ENCODE results near the gene BACH1. TPM values are rescaled to one million over a fixed set of nuclear protein-coding genes. Genes with fewer than 3 reads are reported as not detected.

Gene BACH1
- total and polyA plus RNA-seq, 11 donors, result 5.3 to 83.4 (median 36.7) TPM

DNA sequence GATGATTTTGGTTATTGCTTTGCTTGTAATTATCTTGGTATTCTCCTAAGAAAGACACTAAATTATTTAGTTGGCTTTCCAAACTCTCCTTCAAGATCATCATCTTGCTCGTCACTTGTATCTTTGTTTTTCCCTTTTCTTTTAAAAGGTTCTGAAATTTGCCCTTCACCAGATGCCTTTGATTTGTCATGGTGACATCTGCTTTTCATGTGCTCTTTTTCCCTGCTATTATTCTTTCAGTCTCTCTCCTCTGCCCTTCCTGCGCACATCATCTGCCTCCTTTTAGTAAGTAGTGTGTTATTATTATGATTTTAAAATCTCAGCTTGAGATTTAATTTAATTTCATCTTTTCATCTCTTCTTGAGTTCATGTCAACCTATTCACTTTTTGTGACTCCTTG lies 92.1 kb downstream of the BACH1 start:
- Histone ChIP-seq H3K4me3 (no peak overlapping the region), H3K27ac (no peak overlapping the region), H3K36me3 (no peaks in the 10 kb centered on the region), H3K4me1 (no peaks in the 10 kb centered on the region), H3K9me3 (peaks cover 0 to 7% (median 0%) of the 10 kb centered on the region in 12 donors), H3K27me3 (no peaks in the 10 kb centered on the region)
- 94 to 98% (median 97%) methylated on average over 2 of the region's 2 CpGs for WGBS, 4 donors
- DNase-seq (no peak), ATAC-seq (no peak)
- intact Hi-C loops (cut with DNase I), result no loop called here
- TF ChIP-seq, protein P1, sequence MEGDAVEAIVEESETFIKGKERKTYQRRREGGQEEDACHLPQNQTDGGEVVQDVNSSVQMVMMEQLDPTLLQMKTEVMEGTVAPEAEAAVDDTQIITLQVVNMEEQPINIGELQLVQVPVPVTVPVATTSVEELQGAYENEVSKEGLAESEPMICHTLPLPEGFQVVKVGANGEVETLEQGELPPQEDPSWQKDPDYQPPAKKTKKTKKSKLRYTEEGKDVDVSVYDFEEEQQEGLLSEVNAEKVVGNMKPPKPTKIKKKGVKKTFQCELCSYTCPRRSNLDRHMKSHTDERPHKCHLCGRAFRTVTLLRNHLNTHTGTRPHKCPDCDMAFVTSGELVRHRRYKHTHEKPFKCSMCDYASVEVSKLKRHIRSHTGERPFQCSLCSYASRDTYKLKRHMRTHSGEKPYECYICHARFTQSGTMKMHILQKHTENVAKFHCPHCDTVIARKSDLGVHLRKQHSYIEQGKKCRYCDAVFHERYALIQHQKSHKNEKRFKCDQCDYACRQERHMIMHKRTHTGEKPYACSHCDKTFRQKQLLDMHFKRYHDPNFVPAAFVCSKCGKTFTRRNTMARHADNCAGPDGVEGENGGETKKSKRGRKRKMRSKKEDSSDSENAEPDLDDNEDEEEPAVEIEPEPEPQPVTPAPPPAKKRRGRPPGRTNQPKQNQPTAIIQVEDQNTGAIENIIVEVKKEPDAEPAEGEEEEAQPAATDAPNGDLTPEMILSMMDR (IDR thresholded peaks at IDR 0.05), result no peak
- TF ChIP-seq POLR2A (IDR thresholded peaks at IDR 0.05), result no peak

GRCh38 chr21:29394051-29394450 lies 95.3 kb downstream of the BACH1 start:
- intact Hi-C loops (cut with DNase I), result no loop called here
- Histone ChIP-seq H3K4me3 (no peak overlapping the region), H3K36me3 (no peaks in the 10 kb centered on the region), H3K27ac (no peak overlapping the region), H3K4me1 (no peaks in the 10 kb centered on the region), H3K9me3 (peaks cover 0 to 9% (median 0%) of the 10 kb centered on the region in 12 donors), H3K27me3 (no peaks in the 10 kb centered on the region)
- no peak for DNase-seq
- 96 to 100% (median 98%) methylated on average over 2 of the region's 2 CpGs for WGBS, 4 donors
- TF ChIP-seq, protein P1 (IDR thresholded peaks at IDR 0.05), result no peak
- no peak for TF ChIP-seq POLR2A (IDR thresholded peaks at IDR 0.05)
- no peak for ATAC-seq

Other genes with a start within 250 kb of the BACH1 start
- gene CCT8, start 225.3 kb upstream of the BACH1 start, total RNA-seq, result 100 to 1,000 TPM in 6 of 9 donors, 10 to 100 TPM in 3; 88.8 to 147 (median 110) TPM
- gene CCT8, start 225.3 kb upstream of the BACH1 start, polyA plus RNA-seq, result 100 to 1,000 TPM in 1 of 2 donors, 10 to 100 TPM in 1; 98.0 to 198 TPM
- gene MAP3K7CL, start 168.3 kb upstream of the BACH1 start, total RNA-seq, result 10 to 100 TPM in 3 of 9 donors, 1 to 10 TPM in 5, under 1 TPM in 1; 0.64 to 25.2 (median 7.4) TPM
- gene MAP3K7CL, start 168.3 kb upstream of the BACH1 start, polyA plus RNA-seq, result 1 to 10 TPM; 2.7 to 4.5 TPM